IMR-90 (cell line): ENCODE measurements around the gene SLC22A5. TPM values are rescaled to one million over a fixed set of nuclear protein-coding genes. Genes with fewer than 3 reads are reported as not detected.

Experiments
- ATAC-seq: fragments of 200-7000 bp; cut with Tn5 transposase; 2 replicates; pipeline ENCODE4 v1.9.1; 2020; ENCODE audit warnings: low read depth, mild to moderate bottlenecking, moderate library complexity
- BruUV-seq: library from RNA; stranded (reverse); fragments of 400-500 nt; replicated peaks from 2 replicates; lab custom pipeline; 2021; lab: Mats Ljungman, UMichigan
- CTCF ChIA-PET: fragments of 300-600 bp; formaldehyde crosslinking; extraction: SDS; loops from one replicate; lab custom pipeline; 2021; ENCODE audit warnings: antibody characterized with exemption; lab: Yijun Ruan, JAX
- POLR2A ChIA-PET: fragments of 300-600 bp; sonication (Branson Sonifier 250); formaldehyde crosslinking; loops from one replicate; lab custom pipeline; 2022; ENCODE audit warnings: antibody characterized with exemption; ENCODE audit not compliant: unreplicated experiment; lab: Charles Lee
- DNase-seq: peaks from one replicate; pipeline ENCODE4 v3.0.0; 2013
- H2AFZ ChIP-seq: replicated peaks from 2 replicates; pipeline ENCODE3; 2013; ENCODE audit warnings: low read length, mild to moderate bottlenecking; ENCODE audit not compliant: poor library complexity
- H2AK5ac ChIP-seq: 2 replicates; pipeline ENCODE4 v1.6.1; 2013; ENCODE audit warnings: low read depth, low read length, inconsistent platforms
- H2AK9ac ChIP-seq: replicated peaks from 2 replicates; pipeline ENCODE3; 2013; ENCODE audit warnings: mild to moderate bottlenecking, low read depth, low read length, moderate library complexity; ENCODE audit not compliant: poor library complexity
- H2BK120ac ChIP-seq: 2 replicates; pipeline ENCODE4 v1.6.1; 2013; ENCODE audit warnings: low read depth, low read length, inconsistent platforms
- H2BK15ac ChIP-seq: 3 replicates; pipeline ENCODE4 v1.6.1; 2013; ENCODE audit warnings: low read depth, low read length, inconsistent platforms
- H2BK20ac ChIP-seq: 2 replicates; pipeline ENCODE4 v1.6.1; 2013; ENCODE audit warnings: low read depth, mild to moderate bottlenecking, inconsistent platforms, low read length, moderate library complexity
- H2BK5ac ChIP-seq: 2 replicates; pipeline ENCODE4 v1.6.1; 2013; ENCODE audit warnings: mild to moderate bottlenecking, low read depth, low read length, inconsistent platforms; ENCODE audit not compliant: poor library complexity, severe bottlenecking
- H3K14ac ChIP-seq: replicated peaks from 2 replicates; pipeline ENCODE4 v1.6.1; 2013; ENCODE audit warnings: low read depth, low read length, inconsistent platforms
- H3K18ac ChIP-seq: 2 replicates; pipeline ENCODE4 v1.6.1; 2013; ENCODE audit warnings: low read depth, low read length, control low read depth
- H3K23ac ChIP-seq: 2 replicates; pipeline ENCODE4 v1.6.1; 2013; ENCODE audit warnings: low read depth, low read length, inconsistent platforms
- H3K27ac ChIP-seq: 2 replicates; pipeline ENCODE4 v1.5.1; 2013; ENCODE audit warnings: mild to moderate bottlenecking, control low read depth, low read length; ENCODE audit not compliant: insufficient read depth
- H3K27me3 ChIP-seq: 2 replicates; pipeline ENCODE4 v1.6.1; 2013; ENCODE audit warnings: low read length; ENCODE audit not compliant: control insufficient read depth, insufficient read depth
- H3K36me3 ChIP-seq: 2 replicates; pipeline ENCODE4 v1.6.1; 2013; ENCODE audit warnings: low read length, mixed read lengths; ENCODE audit not compliant: control insufficient read depth, insufficient read depth
- H3K4ac ChIP-seq: 2 replicates; pipeline ENCODE4 v1.6.1; 2013; ENCODE audit warnings: low read depth, low read length, inconsistent platforms
- H3K4me1 ChIP-seq: 2 replicates; pipeline ENCODE4 v1.6.1; 2013; ENCODE audit warnings: low read length, mixed read lengths; ENCODE audit not compliant: control insufficient read depth, insufficient read depth
- H3K4me2 ChIP-seq: 2 replicates; pipeline ENCODE4 v1.6.1; 2013; ENCODE audit warnings: low read depth, mild to moderate bottlenecking, control low read depth, low read length, moderate library complexity
- H3K4me3 ChIP-seq: 2 replicates; pipeline ENCODE4 v1.5.1; 2013; ENCODE audit warnings: low read depth, mild to moderate bottlenecking, control low read depth, low read length, moderate library complexity; ENCODE audit not compliant: insufficient read depth
- H3K56ac ChIP-seq: 2 replicates; pipeline ENCODE4 v1.6.1; 2013; ENCODE audit warnings: low read length, inconsistent platforms; ENCODE audit not compliant: insufficient read depth; ENCODE audit errors: extremely low read depth
- H3K79me1 ChIP-seq, 2 experiments: 2 replicates each; pipeline ENCODE4 v1.6.1; 2013; ENCODE audit warnings: low read length in 2 of 2, inconsistent platforms in 1 of 2, low read depth in 1 of 2
- H3K9ac ChIP-seq: 2 replicates; pipeline ENCODE4 v1.6.1; 2013; ENCODE audit warnings: low read depth, low read length, control low read depth
- H3K9me1 ChIP-seq: 2 replicates; pipeline ENCODE4 v1.6.1; 2013; ENCODE audit warnings: low read length, inconsistent platforms; ENCODE audit not compliant: insufficient read depth
- H3K9me3 ChIP-seq: 2 replicates; pipeline ENCODE4 v1.6.1; 2013; ENCODE audit warnings: low read length; ENCODE audit not compliant: control insufficient read depth, insufficient read depth
- H4K20me1 ChIP-seq: 2 replicates; pipeline ENCODE4 v1.6.1; 2013; ENCODE audit warnings: low read length, inconsistent platforms; ENCODE audit not compliant: insufficient read depth
- H4K5ac ChIP-seq: 2 replicates; pipeline ENCODE4 v1.6.1; 2013; ENCODE audit warnings: mild to moderate bottlenecking, low read depth, low read length, control low read depth
- H4K8ac ChIP-seq, 2 experiments: 2 replicates each; pipeline ENCODE4 v1.6.1; 2013; ENCODE audit warnings: low read depth in 2 of 2, low read length in 2 of 2, control low read depth in 1 of 2, inconsistent platforms in 1 of 2
- H4K91ac ChIP-seq: 2 replicates; pipeline ENCODE4 v1.6.1; 2013; ENCODE audit warnings: low read depth, low read length, inconsistent platforms; ENCODE audit not compliant: insufficient read depth
- CEBPB ChIP-seq: IDR thresholded peaks from 2 replicates; pipeline ENCODE4 v1.6.1; 2012; ENCODE audit warnings: low read depth, low read length, improper control_type of control experiment
- CHD1 ChIP-seq: IDR thresholded peaks from 2 replicates; pipeline ENCODE4 v1.6.1; 2012; ENCODE audit warnings: low read depth, low read length, improper control_type of control experiment
- ELK1 ChIP-seq: fragments of 150-350 bp; IDR thresholded peaks from 2 replicates; pipeline ENCODE4 v1.6.1; 2016; ENCODE audit warnings: low read depth, mild to moderate bottlenecking, low read length, moderate library complexity, borderline replicate concordance
- RFX5 ChIP-seq: IDR thresholded peaks from 2 replicates; pipeline ENCODE4 v1.8.0; 2012; ENCODE audit warnings: low read depth, mild to moderate bottlenecking, low read length, moderate library complexity
- SMC3 ChIP-seq: fragments of 150-350 bp; IDR thresholded peaks from 2 replicates; pipeline ENCODE4 v1.6.1; 2016; ENCODE audit warnings: low read depth, mild to moderate bottlenecking, antibody characterized with exemption, low read length, moderate library complexity
- WGBS, 2 experiments: methylation state at CpG; one replicate each; pipeline versions ENCODE4 v1.1.5 to v1.1.7; 2013; ENCODE audit warnings: missing lambda C conversion rate in 2 of 2; ENCODE audit not compliant: insufficient read length in 1 of 2; ENCODE audit errors: extremely low coverage in 2 of 2; 5-methylcytosine and 5-hydroxymethylcytosine counted together
- dilution Hi-C: fragments of 300-500 bp; cut with HindIII; formaldehyde crosslinking; loops from one replicate; pipeline ENCODE4 v1.14.3; 2018; ENCODE audit warnings: low sequenced_read_pairs; ENCODE audit not compliant: unreplicated experiment
- in situ Hi-C: fragments of 300-500 bp; cut with MboI; formaldehyde crosslinking; loops from 3 replicates; pipeline ENCODE4 v1.14.3; 2019; ENCODE audit warnings: low sequenced_read_pairs, inconsistent platforms, mixed read lengths
- intact Hi-C: fragments of 100-400 bp; cut with micrococcal nuclease; formaldehyde crosslinking; loops from 2 replicates; pipeline ENCODE4 v1.10.0; 2022
- polyA plus RNA-seq, 3 experiments: library from polyadenylated mRNA; depleted of rRNA; stranded (reverse); fragments of >200 nt; gene quantifications; 2 replicates each; pipeline ENCODE4 v1.2.3, GENCODE V29; 2012; ENCODE audit warnings: low replicate concordance in 1 of 3
- total RNA-seq: library from RNA; depleted of rRNA; stranded (reverse); fragments of >200 nt; gene quantifications from 2 replicates; pipeline ENCODE4 v1.2.3, GENCODE V29; 2012

SLC22A5 gene
- total and polyA plus RNA-seq, 2 of the 4 experiments (the other 2 are of a cell fraction), result 6.1 to 7.1 TPM

DNA sequence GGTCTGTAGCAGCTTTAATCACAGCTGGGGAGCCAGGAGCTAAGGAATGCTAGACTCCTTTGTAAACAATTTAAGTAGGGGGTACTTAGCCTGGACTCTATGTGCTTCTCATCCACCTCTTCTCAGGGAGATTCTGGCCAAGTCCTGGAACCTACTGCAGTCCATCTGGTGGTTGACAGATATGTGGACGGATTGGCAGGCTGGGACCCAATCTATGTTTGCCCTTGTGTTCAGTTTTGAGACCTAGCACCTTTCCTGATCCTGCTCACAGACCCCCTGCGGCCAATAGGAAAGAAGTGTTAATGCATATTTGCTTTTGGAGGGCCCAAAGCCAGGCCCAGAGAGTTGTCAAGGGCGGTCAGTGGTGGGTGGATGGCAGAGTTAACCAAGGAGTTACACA lies 6.4 kb downstream of the SLC22A5 start:
- TF ChIP-seq CHD1 (no peak), CEBPB (no peak), RFX5 (no peak), ELK1 (no peak), SMC3 (no peak)
- Histone ChIP-seq H3K36me3 (no peaks in the 10 kb centered on the region), H2AFZ (no peak overlapping the region), H4K91ac (no peak overlapping the region), H3K18ac (no peak overlapping the region), H3K79me1 (no peaks in the 10 kb centered on the region; a peak in 1 of 4 replicates), H2AK5ac (no peak overlapping the region), H3K14ac (no peak overlapping the region), H3K27ac (no peak overlapping the region), H2BK15ac (no peak overlapping the region), H2AK9ac (no peak overlapping the region), H3K4me2 (no peak overlapping the region), H4K5ac (no peak overlapping the region), H3K4ac (no peak overlapping the region), H3K56ac (no peak overlapping the region), H3K9me1 (no peaks in the 10 kb centered on the region; the same call in none of the 2 replicates), H3K27me3 (no peaks in the 10 kb centered on the region), H3K4me1 (peaks cover 2% of the 10 kb centered on the region; the same call in 1 of the 2 replicates), H4K20me1 (no peaks in the 10 kb centered on the region), H2BK5ac (no peak overlapping the region), H3K9me3 (no peaks in the 10 kb centered on the region), H2BK120ac (no peak overlapping the region), H4K8ac (no peak overlapping the region), H3K4me3 (no peak overlapping the region), H3K9ac (no peak overlapping the region), H2BK20ac (no peak overlapping the region), H3K23ac (no peak overlapping the region; the same call in 1 of the 2 replicates)
- DNase-seq (no peak), ATAC-seq (no peak)
- intact Hi-C loops, result no loop called here
- BruUV-seq, result no TSS peak
- in situ Hi-C loops, result no loop called here
- no CpG with 5 or more reads among the region's 3 CpGs for WGBS, 2 experiments
- ChIA-PET POLR2A (no interaction called here), CTCF (interaction anchor here (1.6 kb wide), 1 partner anchor 11 kb away, joined by 4 read pairs; no protein-coding TSS in a partner anchor)
- dilution Hi-C loops, result no loop called here
